Neuronal stem cell (in vitro differentiated cells): ENCODE data around the gene RPS19BP1.

Source experiments
- DNase-seq: peaks from one replicate; pipeline ENCODE4 v3.0.0-alpha.2; 2013; ENCODE audit warnings: low spot score
- H2AFZ ChIP-seq: one replicate; pipeline ENCODE4 v1.6.1; 2013; ENCODE audit warnings: mild to moderate bottlenecking, low read length, inconsistent platforms
- H2AK5ac ChIP-seq: 2 replicates; pipeline ENCODE4 v1.6.1; 2013; ENCODE audit warnings: low read depth, mild to moderate bottlenecking, inconsistent platforms, low read length, moderate library complexity, mixed read lengths
- H2BK120ac ChIP-seq: 2 replicates; pipeline ENCODE4 v1.6.1; 2013; ENCODE audit warnings: low read depth, mild to moderate bottlenecking, inconsistent platforms, low read length, moderate library complexity, mixed read lengths
- H2BK12ac ChIP-seq: one replicate; pipeline ENCODE4 v1.6.1; 2013; ENCODE audit warnings: low read length, inconsistent platforms
- H2BK15ac ChIP-seq: 2 replicates; pipeline ENCODE4 v1.6.1; 2013; ENCODE audit warnings: mild to moderate bottlenecking, low read length, inconsistent platforms, mixed read lengths
- H2BK5ac ChIP-seq: one replicate; pipeline ENCODE4 v1.6.1; 2013; ENCODE audit warnings: inconsistent platforms, mild to moderate bottlenecking, low read length, moderate library complexity
- H3K14ac ChIP-seq: one replicate; pipeline ENCODE4 v1.6.1; 2013; ENCODE audit warnings: low read length, inconsistent platforms
- H3K18ac ChIP-seq: 2 replicates; pipeline ENCODE4 v1.6.1; 2013; ENCODE audit warnings: low read length, inconsistent platforms
- H3K23ac ChIP-seq: 2 replicates; pipeline ENCODE4 v1.6.1; 2013; ENCODE audit warnings: low read depth, mild to moderate bottlenecking, mixed read lengths, low read length, inconsistent platforms; ENCODE audit not compliant: poor library complexity
- H3K27ac ChIP-seq: replicated peaks from 3 replicates; pipeline ENCODE4 v1.5.1; 2013; ENCODE audit warnings: low read length, inconsistent platforms
- H3K27me3 ChIP-seq, 3 experiments: 2 replicates each; pipeline ENCODE4 v1.6.1; 2013; ENCODE audit warnings: low read length in 3 of 3, mild to moderate bottlenecking in 2 of 3, inconsistent platforms in 1 of 3, low read depth in 1 of 3, mixed read lengths in 1 of 3, moderate library complexity in 1 of 3; ENCODE audit not compliant: control insufficient read depth in 3 of 3, insufficient read depth in 3 of 3
- H3K36me3 ChIP-seq, 2 donors: replicated peaks in 1 of 2; 2 replicates each; pipeline ENCODE4 v1.6.1; 2013; ENCODE audit warnings: low read length in 2 of 2; ENCODE audit not compliant: control insufficient read depth in 2 of 2, insufficient read depth in 2 of 2
- H3K4ac ChIP-seq: 2 replicates; pipeline ENCODE4 v1.6.1; 2013; ENCODE audit warnings: inconsistent platforms, mild to moderate bottlenecking, low read length, moderate library complexity
- H3K4me1 ChIP-seq, 2 donors: 1 replicate in 1 of 2; 2 replicates in 1 of 2; pipeline ENCODE4 v1.6.1; 2013; ENCODE audit warnings: low read length in 2 of 2, low read depth in 1 of 2; ENCODE audit not compliant: control insufficient read depth in 2 of 2, insufficient read depth in 1 of 2
- H3K4me2 ChIP-seq: one replicate; pipeline ENCODE4 v1.6.1; 2013; ENCODE audit warnings: mild to moderate bottlenecking, low read length, inconsistent platforms; ENCODE audit not compliant: insufficient read depth, poor library complexity, severe bottlenecking
- H3K4me3 ChIP-seq, 2 donors: 2 replicates each; pipeline ENCODE4 v1.5.1; 2013; ENCODE audit warnings: low read length in 2 of 2, mild to moderate bottlenecking in 2 of 2, inconsistent platforms in 1 of 2, moderate library complexity in 1 of 2
- H3K79me1 ChIP-seq: one replicate; pipeline ENCODE4 v1.6.1; 2013; ENCODE audit warnings: low read depth, mild to moderate bottlenecking, inconsistent platforms, low read length, moderate library complexity
- H3K9ac ChIP-seq: one replicate; pipeline ENCODE4 v1.6.1; 2013; ENCODE audit warnings: mild to moderate bottlenecking, low read depth, low read length, inconsistent platforms; ENCODE audit not compliant: poor library complexity
- H3K9me3 ChIP-seq, 2 donors: replicated peaks in 1 of 2; 2 replicates each; pipeline versions ENCODE3 to v1.6.1; 2013; ENCODE audit warnings: low read length in 2 of 2, mild to moderate bottlenecking in 2 of 2, inconsistent platforms in 1 of 2, low read depth in 1 of 2, mixed read lengths in 1 of 2, moderate library complexity in 1 of 2; ENCODE audit not compliant: control insufficient read depth in 2 of 2, insufficient read depth in 1 of 2
- H4K8ac ChIP-seq: one replicate; pipeline ENCODE4 v1.6.1; 2013; ENCODE audit warnings: low read depth, mild to moderate bottlenecking, inconsistent platforms, low read length, moderate library complexity
- H4K91ac ChIP-seq: one replicate; pipeline ENCODE4 v1.6.1; 2013; ENCODE audit warnings: low read length, low read depth, mild to moderate bottlenecking, inconsistent platforms; ENCODE audit not compliant: poor library complexity
- WGBS, 2 donors: extraction: QIAGEN DNeasy Blood & Tissue Kit; methylation state at CpG; one replicate each; pipeline ENCODE4 v1.1.7; 2013; ENCODE audit warnings: missing lambda C conversion rate in 2 of 2, mixed read lengths in 1 of 2; ENCODE audit not compliant: insufficient read length in 2 of 2, insufficient replicate concordance in 1 of 2; ENCODE audit errors: extremely low coverage in 2 of 2; 5-methylcytosine and 5-hydroxymethylcytosine counted together

Gene RPS19BP1

DNA sequence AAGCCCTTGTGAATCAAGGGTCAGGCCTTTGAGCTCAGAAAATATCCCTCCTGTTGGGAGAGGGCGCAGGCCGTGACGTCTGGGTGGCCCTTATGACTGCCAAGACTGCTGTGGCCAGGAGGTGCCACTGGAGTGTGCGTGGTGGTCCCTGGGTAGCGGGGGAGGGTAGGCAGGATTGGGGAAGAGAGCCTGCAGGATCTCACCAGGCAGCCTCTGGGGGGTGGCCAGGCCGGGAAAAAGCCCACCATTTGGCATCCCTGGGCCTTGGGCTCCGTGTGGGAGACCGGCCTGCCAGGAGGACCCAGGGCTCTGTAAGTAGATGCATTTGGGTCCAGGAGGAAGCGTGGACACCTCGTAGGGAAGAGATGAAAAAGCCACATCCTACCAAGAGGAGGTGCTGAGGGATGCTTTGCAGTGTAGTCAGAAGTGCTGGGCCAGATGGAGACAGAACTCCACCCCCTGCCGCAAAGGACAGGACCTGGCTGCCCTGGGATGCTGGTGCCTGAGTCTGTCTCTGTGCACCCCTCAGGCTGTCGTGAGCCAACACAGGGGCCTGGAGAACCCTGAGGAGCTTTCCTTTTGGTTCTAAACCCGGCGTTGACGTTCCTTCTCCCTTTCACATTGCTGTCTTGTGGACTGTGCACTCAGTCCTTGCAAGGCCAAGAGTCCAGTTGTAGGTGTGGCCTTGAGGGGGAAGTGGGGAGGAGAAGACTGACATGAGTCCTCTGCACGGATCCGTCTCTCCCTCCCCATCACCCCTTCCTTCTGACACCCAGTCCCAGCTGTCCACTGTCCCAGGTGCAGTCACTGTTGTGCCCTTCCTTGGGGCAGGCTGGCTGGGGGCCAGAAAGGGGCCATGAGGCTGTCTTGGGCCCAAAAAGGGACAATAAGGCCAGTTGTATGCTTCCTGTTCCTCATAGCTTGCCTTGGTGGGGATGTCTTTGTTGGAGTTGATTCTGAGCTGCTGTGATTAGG lies 43.2 kb downstream of the RPS19BP1 start:
- no peak overlapping the region for H3K4ac ChIP-seq
- no peak overlapping the region for H2BK12ac ChIP-seq
- H3K27me3 ChIP-seq, result no peaks in the 10 kb centered on the region
- whole genome bisulfite sequencing, 2 donors, result no CpG with 5 or more reads among the region's 17 CpGs
- no peak for DNase-seq
- H3K9ac ChIP-seq, result peak overlapping the region; percentile 57
- no peak overlapping the region for H2AK5ac ChIP-seq
- no peak overlapping the region for H4K91ac ChIP-seq
- no peak overlapping the region for H2BK5ac ChIP-seq
- peaks cover 1% of the 10 kb centered on the region for H3K79me1 ChIP-seq
- H3K27ac ChIP-seq, result no peak overlapping the region
- no peak overlapping the region for H3K14ac ChIP-seq
- no peak overlapping the region for H2BK15ac ChIP-seq
- H3K4me1 ChIP-seq, result peaks cover 0 to 2% of the 10 kb centered on the region in 2 donors
- H3K4me2 ChIP-seq, result no peak overlapping the region
- H3K23ac ChIP-seq, result no peak overlapping the region
- no peak overlapping the region for H2BK120ac ChIP-seq
- H3K18ac ChIP-seq, result no peak overlapping the region
- peak overlapping the region; percentile 51 for H2AFZ ChIP-seq
- H3K4me3 ChIP-seq, result peak overlapping the region in 1 of 2 donors; percentile 33
- no peaks in the 10 kb centered on the region for H3K9me3 ChIP-seq
- H4K8ac ChIP-seq, result no peak overlapping the region
- H3K36me3 ChIP-seq, result peaks cover 0 to 16% of the 10 kb centered on the region in 2 donors

DNA sequence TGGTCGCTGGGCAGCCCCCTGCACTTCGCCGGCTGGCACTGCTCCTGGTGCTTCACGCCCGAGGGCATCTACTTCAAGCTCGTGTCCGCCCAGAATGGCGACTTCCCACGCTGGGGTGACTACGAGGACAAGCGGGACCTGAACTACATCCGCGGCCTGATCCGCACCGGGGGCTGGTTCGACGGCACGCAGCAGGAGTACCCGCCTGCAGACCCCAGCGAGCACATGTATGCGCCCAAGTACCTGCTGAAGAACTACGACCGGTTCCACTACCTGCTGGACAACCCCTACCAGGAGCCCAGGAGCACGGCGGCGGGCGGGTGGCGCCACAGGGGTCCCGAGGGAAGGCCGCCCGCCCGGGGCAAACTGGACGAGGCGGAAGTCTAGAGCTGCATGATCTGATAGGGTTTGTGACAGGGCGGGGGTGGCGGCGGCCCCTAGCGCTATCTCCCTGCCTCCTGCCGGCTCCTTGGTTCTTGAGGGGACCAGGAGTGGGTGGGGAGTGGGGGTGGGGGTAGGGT lies 43.9 kb downstream of the RPS19BP1 start:
- WGBS, 2 donors, result no CpG with 5 or more reads among the region's 39 CpGs
- no peak for DNase-seq

DNA sequence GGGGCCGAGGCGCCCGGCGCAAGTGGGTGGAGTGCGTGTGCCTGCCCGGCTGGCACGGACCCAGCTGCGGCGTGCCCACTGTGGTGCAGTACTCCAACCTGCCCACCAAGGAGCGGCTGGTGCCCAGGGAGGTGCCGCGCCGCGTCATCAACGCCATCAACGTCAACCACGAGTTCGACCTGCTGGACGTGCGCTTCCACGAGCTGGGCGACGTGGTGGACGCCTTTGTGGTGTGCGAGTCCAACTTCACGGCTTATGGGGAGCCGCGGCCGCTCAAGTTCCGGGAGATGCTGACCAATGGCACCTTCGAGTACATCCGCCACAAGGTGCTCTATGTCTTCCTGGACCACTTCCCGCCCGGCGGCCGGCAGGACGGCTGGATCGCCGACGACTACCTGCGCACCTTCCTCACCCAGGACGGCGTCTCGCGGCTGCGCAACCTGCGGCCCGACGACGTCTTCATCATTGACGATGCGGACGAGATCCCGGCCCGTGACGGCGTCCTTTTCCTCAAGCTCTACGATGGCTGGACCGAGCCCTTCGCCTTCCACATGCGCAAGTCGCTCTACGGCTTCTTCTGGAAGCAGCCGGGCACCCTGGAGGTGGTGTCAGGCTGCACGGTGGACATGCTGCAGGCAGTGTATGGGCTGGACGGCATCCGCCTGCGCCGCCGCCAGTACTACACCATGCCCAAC lies 44.6 kb downstream of the RPS19BP1 start:
- no peak overlapping the region for H3K18ac ChIP-seq
- H4K8ac ChIP-seq, result no peak overlapping the region
- no peaks in the 10 kb centered on the region for H3K27me3 ChIP-seq
- no peak overlapping the region for H3K27ac ChIP-seq
- no peak overlapping the region for H3K4me3 ChIP-seq
- no peak for DNase-seq
- peaks cover 0 to 2% of the 10 kb centered on the region in 2 donors for H3K4me1 ChIP-seq
- no peak overlapping the region for H3K4ac ChIP-seq
- peaks cover 1% of the 10 kb centered on the region for H3K79me1 ChIP-seq
- peaks cover 0 to 16% of the 10 kb centered on the region in 2 donors for H3K36me3 ChIP-seq
- H2BK5ac ChIP-seq, result no peak overlapping the region
- H2AFZ ChIP-seq, result no peak overlapping the region
- no CpG with 5 or more reads among the region's 70 CpGs for WGBS, 2 donors
- no peak overlapping the region for H2BK120ac ChIP-seq
- H3K14ac ChIP-seq, result no peak overlapping the region
- H3K4me2 ChIP-seq, result no peak overlapping the region
- no peak overlapping the region for H2AK5ac ChIP-seq
- no peak overlapping the region for H2BK15ac ChIP-seq
- H3K23ac ChIP-seq, result no peak overlapping the region
- no peak overlapping the region for H2BK12ac ChIP-seq
- H3K9ac ChIP-seq, result no peak overlapping the region
- no peaks in the 10 kb centered on the region for H3K9me3 ChIP-seq
- H4K91ac ChIP-seq, result no peak overlapping the region

More for the DNA sequence above, 43.9 kb downstream of the RPS19BP1 start:
- H3K14ac ChIP-seq, result no peak overlapping the region
- H3K23ac ChIP-seq, result peak overlapping the region; percentile 40
- H2BK15ac ChIP-seq, result no peak overlapping the region
- H3K4me1 ChIP-seq, result peaks cover 0 to 2% of the 10 kb centered on the region in 2 donors
- H2BK120ac ChIP-seq, result no peak overlapping the region
- H3K27me3 ChIP-seq, result no peaks in the 10 kb centered on the region
- no peak overlapping the region for H2AFZ ChIP-seq
- peaks cover 0 to 16% of the 10 kb centered on the region in 2 donors for H3K36me3 ChIP-seq
- H2AK5ac ChIP-seq, result no peak overlapping the region
- no peak overlapping the region for H3K18ac ChIP-seq
- H3K9ac ChIP-seq, result no peak overlapping the region
- H3K9me3 ChIP-seq, result no peaks in the 10 kb centered on the region
- no peak overlapping the region for H3K4ac ChIP-seq
- H2BK12ac ChIP-seq, result no peak overlapping the region
- H3K79me1 ChIP-seq, result peaks cover 1% of the 10 kb centered on the region
- no peak overlapping the region for H3K27ac ChIP-seq
- H4K91ac ChIP-seq, result no peak overlapping the region
- no peak overlapping the region for H3K4me3 ChIP-seq
- H4K8ac ChIP-seq, result no peak overlapping the region
- H3K4me2 ChIP-seq, result no peak overlapping the region
- H2BK5ac ChIP-seq, result no peak overlapping the region
